MM.1S (cell line): Measurements from ENCODE around the gene HIVEP2.
A peak's percentile ranks its signal among the peaks of the same experiment; 100 is the strongest.

Source experiments
- DNase-seq: peaks from one replicate; pipeline ENCODE4 v3.0.0-alpha.2; 2015
- H2AFZ ChIP-seq: fragments of 300-600 bp; sonication (generic); 2 replicates; pipeline ENCODE4 v1.6.0; 2016; ENCODE audit warnings: antibody characterized with exemption, low read length
- H3F3A ChIP-seq: fragments of 300-600 bp; sonication (generic); 2 replicates; pipeline ENCODE4 v1.6.1; 2016; ENCODE audit warnings: mild to moderate bottlenecking, antibody characterized with exemption, low read length, moderate library complexity, mixed read lengths; ENCODE audit not compliant: insufficient read depth
- H3K27ac ChIP-seq: fragments of 300-600 bp; sonication (generic); 2 replicates; pipeline ENCODE4 v1.5.1; 2016; ENCODE audit warnings: mild to moderate bottlenecking, low read length
- H3K27me3 ChIP-seq: fragments of 300-600 bp; sonication (generic); replicated peaks from 2 replicates; pipeline ENCODE4 v1.6.0; 2016; ENCODE audit warnings: low read length; ENCODE audit not compliant: insufficient read depth
- H3K36me3 ChIP-seq: fragments of 300-600 bp; sonication (generic); replicated peaks from 2 replicates; pipeline ENCODE4 v1.6.1; 2016; ENCODE audit warnings: mild to moderate bottlenecking, low read length, mixed read lengths; ENCODE audit not compliant: insufficient read depth
- H3K4me1 ChIP-seq: fragments of 300-600 bp; sonication (generic); 2 replicates; pipeline ENCODE4 v1.6.1; 2016; ENCODE audit warnings: low read length, mixed read lengths
- H3K4me2 ChIP-seq: fragments of 300-600 bp; sonication (generic); 2 replicates; pipeline ENCODE4 v1.6.0; 2016; ENCODE audit warnings: low read depth, low read length
- H3K4me3 ChIP-seq: fragments of 300-600 bp; sonication (generic); 2 replicates; pipeline ENCODE4 v1.5.1; 2016; ENCODE audit warnings: low read length, mixed read lengths
- H3K79me2 ChIP-seq: fragments of 300-600 bp; sonication (generic); 2 replicates; pipeline ENCODE4 v1.6.1; 2016; ENCODE audit warnings: mixed run types, low read length, mixed read lengths
- H3K9ac ChIP-seq: fragments of 300-600 bp; sonication (generic); 2 replicates; pipeline ENCODE4 v1.6.1; 2016; ENCODE audit warnings: low read length, mixed read lengths
- H3K9me2 ChIP-seq: fragments of 300-600 bp; sonication (generic); replicated peaks from 2 replicates; pipeline ENCODE4 v1.6.1; 2016; ENCODE audit warnings: mild to moderate bottlenecking, low read length, mixed read lengths; ENCODE audit not compliant: insufficient read depth
- H3K9me3 ChIP-seq: fragments of 300-600 bp; sonication (generic); replicated peaks from 2 replicates; pipeline ENCODE4 v1.6.1; 2016; ENCODE audit warnings: mild to moderate bottlenecking, low read length, mixed read lengths; ENCODE audit not compliant: insufficient read depth
- H4K20me1 ChIP-seq: fragments of 300-600 bp; sonication (generic); 2 replicates; pipeline ENCODE4 v1.6.1; 2016; ENCODE audit warnings: mild to moderate bottlenecking, low read length, moderate library complexity, mixed read lengths; ENCODE audit not compliant: insufficient read depth
- CTCF ChIP-seq: fragments of 300-600 bp; sonication (generic); IDR thresholded peaks from 2 replicates; pipeline ENCODE4 v1.5.1; 2016; ENCODE audit warnings: antibody characterized with exemption, low read length, mixed read lengths
- EZH2 ChIP-seq: fragments of 300-600 bp; sonication (generic); optimal IDR thresholded peaks from 2 replicates; pipeline ENCODE3; 2017; ENCODE audit warnings: low read depth, mild to moderate bottlenecking, antibody characterized with exemption, low read length, mixed read lengths
- EZH2phosphoT487 ChIP-seq: fragments of 300-600 bp; sonication (generic); IDR thresholded peaks from 2 replicates; pipeline ENCODE4 v1.6.1; 2018; ENCODE audit warnings: antibody characterized with exemption, low read length

The HIVEP2 gene

GRCh38 chr6:142867988-142868812 lies 76.8 kb downstream of the HIVEP2 start:
- Histone ChIP-seq H4K20me1 (no peaks in the 10 kb centered on the region), H3K4me3 (no peak overlapping the region), H3K79me2 (peaks cover 29% of the 10 kb centered on the region), H3K4me2 (peak overlapping the region; percentile 50; the same call in 1 of the 2 replicates), H3K9me3 (no peaks in the 10 kb centered on the region), H2AFZ (no peak overlapping the region), H3K36me3 (no peaks in the 10 kb centered on the region), H3K4me1 (peaks cover 22% of the 10 kb centered on the region), H3K9ac (no peak overlapping the region), H3K27me3 (no peaks in the 10 kb centered on the region), H3K9me2 (no peaks in the 10 kb centered on the region), H3K27ac (peak overlapping the region; percentile 10; the same call in 1 of the 2 replicates), H3F3A (0 out of 2 replicates have a peak, but pooled peaks cover 2% of the 10 kb centered on the region)
- peak; percentile 34 for DNase-seq
- TF ChIP-seq CTCF: no peak
- no peak for TF ChIP-seq EZH2
- no peak for TF ChIP-seq EZH2phosphoT487

DNA sequence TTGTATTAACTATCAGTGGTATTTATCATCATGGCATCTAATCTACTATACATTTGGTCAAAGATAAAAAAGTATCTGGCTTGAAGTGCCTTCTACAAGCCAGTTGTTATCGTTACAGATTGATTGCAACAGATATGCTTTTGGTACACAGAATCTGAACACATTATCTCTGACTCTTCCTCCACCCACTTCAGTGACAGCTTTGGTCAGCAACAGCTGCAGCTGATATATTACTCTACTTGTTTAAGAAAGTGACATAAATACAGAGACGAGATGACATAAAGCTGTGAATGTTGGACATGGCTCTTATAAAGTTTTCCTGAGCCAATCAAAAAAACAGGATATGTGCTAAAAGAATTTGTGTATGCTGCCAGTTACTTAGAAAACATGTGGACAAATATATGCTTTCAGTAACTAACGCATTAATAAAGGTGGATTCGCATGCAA lies 77.6 kb downstream of the HIVEP2 start:
- Histone ChIP-seq H3K27ac (no peak overlapping the region; the same call in 1 of the 2 replicates), H3K36me3 (no peaks in the 10 kb centered on the region), H2AFZ (no peak overlapping the region), H3K9me3 (no peaks in the 10 kb centered on the region), H3K4me1 (peaks cover 18% of the 10 kb centered on the region), H4K20me1 (no peaks in the 10 kb centered on the region), H3K27me3 (no peaks in the 10 kb centered on the region), H3K9ac (no peak overlapping the region), H3K9me2 (no peaks in the 10 kb centered on the region), H3F3A (0 out of 2 replicates have a peak, but pooled peaks cover 2% of the 10 kb centered on the region), H3K4me2 (peak overlapping the region; percentile 50; the same call in 1 of the 2 replicates), H3K4me3 (no peak overlapping the region), H3K79me2 (peaks cover 25% of the 10 kb centered on the region)
- DNase-seq: no peak
- no peak for TF ChIP-seq EZH2
- TF ChIP-seq EZH2phosphoT487: no peak
- TF ChIP-seq CTCF: no peak

DNA sequence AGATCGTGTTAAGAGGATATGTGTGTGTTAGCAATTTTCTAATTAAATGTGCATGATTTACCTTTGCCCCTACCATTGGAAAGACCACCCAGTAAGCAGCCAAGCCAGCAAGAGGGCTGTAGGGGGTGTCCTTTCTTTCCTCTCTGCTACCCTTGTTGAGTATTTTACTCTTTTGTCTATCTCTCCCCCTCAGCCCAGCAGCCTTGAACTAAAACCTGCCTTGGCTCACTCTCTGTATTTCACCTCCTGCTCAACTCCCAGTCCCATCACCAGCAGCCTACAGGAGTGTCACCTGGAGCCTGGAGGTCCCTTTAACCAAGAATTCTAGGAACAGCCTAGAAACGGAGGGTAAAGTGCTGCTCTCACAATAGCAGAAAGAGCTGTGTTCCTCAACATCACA lies 81.0 kb downstream of the HIVEP2 start:
- DNase-seq: no peak
- Histone ChIP-seq H2AFZ (no peak overlapping the region), H3K4me2 (no peak overlapping the region), H3K27me3 (no peaks in the 10 kb centered on the region), H3K9ac (no peak overlapping the region), H3K4me3 (no peak overlapping the region), H4K20me1 (no peaks in the 10 kb centered on the region), H3K9me3 (no peaks in the 10 kb centered on the region), H3K27ac (no peak overlapping the region), H3K9me2 (no peaks in the 10 kb centered on the region), H3K79me2 (peaks cover 12% of the 10 kb centered on the region; the same call in 1 of the 2 replicates), H3F3A (0 out of 2 replicates have a peak, but pooled peaks cover 2% of the 10 kb centered on the region), H3K36me3 (no peaks in the 10 kb centered on the region), H3K4me1 (peaks cover 14% of the 10 kb centered on the region)
- no peak for TF ChIP-seq EZH2phosphoT487

GRCh38 chr6:142861711-142862110 lies 83.3 kb downstream of the HIVEP2 start:
- no peak for DNase-seq
- H3K4me2 ChIP-seq: no peak overlapping the region
- TF ChIP-seq EZH2phosphoT487: no peak
- no peak for TF ChIP-seq CTCF
- TF ChIP-seq EZH2: no peak
- H3K79me2 ChIP-seq: 0 out of 2 replicates have a peak, but pooled peaks cover 6% of the 10 kb centered on the region
- H3K36me3 ChIP-seq: no peaks in the 10 kb centered on the region
- H3K4me3 ChIP-seq: no peak overlapping the region
- H2AFZ ChIP-seq: no peak overlapping the region
- no peaks in the 10 kb centered on the region for H3K9me3 ChIP-seq
- no peaks in the 10 kb centered on the region for H3K9me2 ChIP-seq
- no peaks in the 10 kb centered on the region for H4K20me1 ChIP-seq
- H3K27ac ChIP-seq: no peak overlapping the region
- H3K27me3 ChIP-seq: no peaks in the 10 kb centered on the region
- peaks cover 8% of the 10 kb centered on the region for H3F3A ChIP-seq
- no peak overlapping the region for H3K9ac ChIP-seq
- 0 out of 2 replicates have a peak, but pooled peaks cover 4% of the 10 kb centered on the region for H3K4me1 ChIP-seq
